NT2/D1 (cell line): Measurements from ENCODE around the gene SLC30A10.
"Not testable (repeated sequence)": the region's sequence is repeated elsewhere in the genome, so short reads cannot be mapped to it uniquely, and the experiment has no call there.

ENCODE experiments used
- DNase-seq: peaks from one replicate; pipeline ENCODE4 v3.0.0-alpha.2; 2011; ENCODE audit warnings: low read depth, low spot score
- H3K27me3 ChIP-seq: 2 replicates; pipeline ENCODE4 v1.6.0; 2011; ENCODE audit warnings: mild to moderate bottlenecking; ENCODE audit not compliant: insufficient read length, insufficient read depth
- H3K36me3 ChIP-seq: 2 replicates; pipeline ENCODE4 v1.6.1; 2011; ENCODE audit warnings: mild to moderate bottlenecking, low read length, mixed read lengths; ENCODE audit not compliant: insufficient read depth, insufficient read length
- H3K4me1 ChIP-seq: 2 replicates; pipeline ENCODE4 v1.5.1; 2011; ENCODE audit not compliant: insufficient read depth, insufficient read length
- H3K4me3 ChIP-seq: 2 replicates; pipeline ENCODE4 v1.5.1; 2011; ENCODE audit warnings: low read depth; ENCODE audit not compliant: insufficient read length
- H3K9ac ChIP-seq: 2 replicates; pipeline ENCODE4 v1.6.0; 2011; ENCODE audit warnings: low read depth; ENCODE audit not compliant: insufficient read length
- H3K9me3 ChIP-seq: 2 replicates; pipeline ENCODE4 v1.5.1; 2011; ENCODE audit warnings: mild to moderate bottlenecking, low read length; ENCODE audit not compliant: insufficient read depth
- SUZ12 ChIP-seq: IDR thresholded peaks from 2 replicates; pipeline ENCODE4 v1.6.1; 2011; ENCODE audit not compliant: insufficient read length, insufficient read depth; ENCODE audit errors: extremely low read depth
- YY1 ChIP-seq: IDR thresholded peaks from 2 replicates; pipeline ENCODE4 v1.6.1; 2011; ENCODE audit not compliant: insufficient read length, insufficient read depth
- ZNF274 ChIP-seq: IDR thresholded peaks from 2 replicates; pipeline ENCODE4 v1.6.1; 2011; ENCODE audit warnings: mild to moderate bottlenecking, low read depth, low read length

SLC30A10 gene

DNA sequence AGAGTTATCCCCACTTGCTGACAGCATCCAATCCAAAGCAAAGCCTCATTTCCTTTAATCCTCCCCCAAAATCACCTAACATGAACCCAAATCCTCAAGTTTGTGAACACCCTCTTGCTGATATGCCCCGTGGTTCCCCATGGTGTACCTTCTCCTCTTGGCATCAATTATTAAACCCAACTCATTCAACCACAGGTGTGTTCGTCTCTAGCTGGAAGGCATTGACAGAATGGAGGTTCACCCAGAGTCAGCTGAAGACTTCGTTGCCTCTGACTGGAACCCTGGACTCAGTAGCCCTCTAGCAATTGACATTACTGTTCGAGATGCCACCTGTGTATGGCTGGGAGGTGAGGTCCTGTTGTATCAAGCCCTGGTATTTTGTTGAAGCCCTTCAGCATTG is 22.8 kb downstream of the SLC30A10 start:
- TF ChIP-seq YY1 = no peak
- TF ChIP-seq ZNF274 = no peak
- TF ChIP-seq SUZ12 = no peak
- Histone ChIP-seq H3K4me3 (no peak overlapping the region), H3K27me3 (no peaks in the 10 kb centered on the region), H3K4me1 (no peaks in the 10 kb centered on the region), H3K9ac (no peak overlapping the region), H3K9me3 (no peaks in the 10 kb centered on the region), H3K36me3 (no peaks in the 10 kb centered on the region)
- DNase-seq = no peak

DNA sequence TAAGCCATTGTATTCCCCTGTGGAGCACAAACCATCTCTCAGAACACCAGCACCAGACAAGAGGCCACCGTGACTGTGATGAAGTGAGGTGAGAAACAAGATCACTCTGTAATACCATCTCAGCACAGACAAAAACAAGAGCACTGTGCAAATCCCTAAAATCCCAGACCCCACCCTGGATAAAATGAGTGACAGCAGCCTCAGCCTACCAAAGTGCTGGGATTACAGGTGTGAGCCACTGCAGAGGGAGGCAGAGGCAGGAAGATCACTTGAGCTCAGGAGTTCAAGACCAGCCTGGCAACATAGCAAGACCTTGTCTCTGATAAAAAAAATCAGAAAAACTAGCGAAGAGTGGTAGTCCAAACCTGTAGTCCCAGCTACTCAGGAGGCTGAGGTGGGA is 23.4 kb downstream of the SLC30A10 start:
- H3K4me3 ChIP-seq = no peak overlapping the region
- no peaks in the 10 kb centered on the region for H3K4me1 ChIP-seq
- H3K9me3 ChIP-seq = no peaks in the 10 kb centered on the region
- H3K36me3 ChIP-seq = no peaks in the 10 kb centered on the region
- H3K27me3 ChIP-seq = no peaks in the 10 kb centered on the region
- no peak for TF ChIP-seq SUZ12
- TF ChIP-seq ZNF274 = no peak
- no peak for TF ChIP-seq YY1
- no peak overlapping the region for H3K9ac ChIP-seq
- DNase-seq = no peak

GRCh38 chr1:219903353-219903871 is 24.9 kb downstream of the SLC30A10 start:
- Histone ChIP-seq H3K4me1 (no peaks in the 10 kb centered on the region), H3K36me3 (no peaks in the 10 kb centered on the region), H3K27me3 (no peaks in the 10 kb centered on the region), H3K9ac (no peak overlapping the region), H3K4me3 (no peak overlapping the region), H3K9me3 (no peaks in the 10 kb centered on the region)
- TF ChIP-seq YY1 (no peak), ZNF274 (no peak), SUZ12 (no peak)
- DNase-seq = no peak

GRCh38 chr1:219902951-219903350 is 25.4 kb downstream of the SLC30A10 start:
- no peak for DNase-seq
- TF ChIP-seq ZNF274 (no peak), YY1 (no peak), SUZ12 (no peak)
- Histone ChIP-seq H3K27me3 (no peaks in the 10 kb centered on the region), H3K4me3 (no peak overlapping the region), H3K9ac (no peak overlapping the region), H3K9me3 (no peaks in the 10 kb centered on the region), H3K36me3 (no peaks in the 10 kb centered on the region), H3K4me1 (no peaks in the 10 kb centered on the region)

GRCh38 chr1:219900882-219901281 is 27.5 kb downstream of the SLC30A10 start:
- H3K4me3 ChIP-seq = no peak overlapping the region
- TF ChIP-seq ZNF274 (no peak), SUZ12 (no peak)
- no peaks in the 10 kb centered on the region for H3K9me3 ChIP-seq
- H3K36me3 ChIP-seq = no peaks in the 10 kb centered on the region
- DNase-seq = no peak
- H3K9ac ChIP-seq = no peak overlapping the region
- no peaks in the 10 kb centered on the region for H3K4me1 ChIP-seq
- H3K27me3 ChIP-seq = no peaks in the 10 kb centered on the region

DNA sequence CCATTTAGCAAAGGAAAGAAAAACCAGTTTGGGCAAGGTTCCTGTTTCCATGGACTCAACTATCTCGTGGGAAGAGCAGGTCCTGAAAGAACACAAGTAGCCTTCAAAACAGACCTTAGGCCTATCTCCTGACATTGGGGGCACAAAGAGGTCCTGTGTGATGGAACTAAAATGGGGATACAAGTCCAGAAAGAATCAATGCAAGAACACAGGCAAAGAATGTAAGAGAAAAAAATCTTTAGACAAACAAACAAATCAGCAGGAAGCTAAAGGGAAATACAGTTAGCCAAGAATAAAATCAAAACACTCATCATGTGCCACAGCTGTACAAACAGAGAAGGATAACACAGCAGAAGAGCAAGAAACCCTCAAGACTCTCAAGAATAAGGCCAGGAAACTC is 28.2 kb downstream of the SLC30A10 start:
- Histone ChIP-seq H3K9me3 (no peaks in the 10 kb centered on the region), H3K36me3 (no peaks in the 10 kb centered on the region), H3K4me3 (no peak overlapping the region), H3K27me3 (no peaks in the 10 kb centered on the region), H3K9ac (no peak overlapping the region), H3K4me1 (no peaks in the 10 kb centered on the region)
- TF ChIP-seq YY1 (no peak), SUZ12 (no peak)
- no peak for DNase-seq

DNA sequence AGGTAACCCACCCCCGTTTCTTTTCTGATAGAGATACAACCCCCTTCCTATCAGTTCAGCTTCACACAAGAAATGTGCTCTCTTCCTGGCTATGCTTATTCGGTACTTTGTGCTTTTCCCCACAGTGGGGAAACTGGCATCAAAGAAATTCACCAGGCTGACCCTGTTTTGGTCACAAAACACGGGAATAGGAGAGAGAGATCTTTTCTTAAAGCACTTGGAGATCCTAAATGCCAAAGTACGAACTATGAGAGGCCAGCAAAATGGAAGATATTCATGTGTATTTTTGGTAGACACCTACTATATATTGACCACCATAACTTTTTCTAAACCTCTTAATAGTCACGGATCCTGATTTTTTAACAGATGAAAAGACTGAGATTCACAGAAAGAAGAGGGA is 30.0 kb downstream of the SLC30A10 start:
- Histone ChIP-seq H3K9ac (no peak overlapping the region), H3K4me3 (no peak overlapping the region), H3K36me3 (no peaks in the 10 kb centered on the region), H3K27me3 (no peaks in the 10 kb centered on the region), H3K9me3 (no peaks in the 10 kb centered on the region), H3K4me1 (no peaks in the 10 kb centered on the region)
- DNase-seq = no peak
- TF ChIP-seq YY1 (no peak), SUZ12 (no peak), ZNF274 (no peak)

DNA sequence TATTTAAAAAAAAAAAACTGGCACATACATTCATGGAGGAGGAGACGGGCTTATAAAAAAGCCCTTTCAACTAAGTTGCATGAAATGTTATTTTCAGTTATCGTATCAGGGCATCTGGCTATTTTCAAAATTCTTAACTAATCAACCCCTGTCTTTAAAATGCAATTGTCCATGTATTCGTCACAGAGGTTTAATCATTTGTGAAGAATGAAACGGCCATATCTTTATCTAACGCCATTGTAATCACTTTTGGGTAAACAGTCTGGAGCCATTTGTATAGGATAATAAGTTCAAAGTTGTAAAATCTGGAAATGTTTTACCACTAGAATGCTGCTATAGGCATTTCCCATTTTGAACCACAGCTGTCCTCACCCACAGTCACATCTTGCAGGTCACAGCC is 30.4 kb downstream of the SLC30A10 start:
- no peaks in the 10 kb centered on the region for H3K4me1 ChIP-seq
- no peak overlapping the region for H3K4me3 ChIP-seq
- H3K27me3 ChIP-seq = no peaks in the 10 kb centered on the region
- no peaks in the 10 kb centered on the region for H3K36me3 ChIP-seq
- no peaks in the 10 kb centered on the region for H3K9me3 ChIP-seq
- TF ChIP-seq YY1 (no peak), SUZ12 (no peak), ZNF274 (no peak)
- H3K9ac ChIP-seq = no peak overlapping the region
- DNase-seq = no peak

DNA sequence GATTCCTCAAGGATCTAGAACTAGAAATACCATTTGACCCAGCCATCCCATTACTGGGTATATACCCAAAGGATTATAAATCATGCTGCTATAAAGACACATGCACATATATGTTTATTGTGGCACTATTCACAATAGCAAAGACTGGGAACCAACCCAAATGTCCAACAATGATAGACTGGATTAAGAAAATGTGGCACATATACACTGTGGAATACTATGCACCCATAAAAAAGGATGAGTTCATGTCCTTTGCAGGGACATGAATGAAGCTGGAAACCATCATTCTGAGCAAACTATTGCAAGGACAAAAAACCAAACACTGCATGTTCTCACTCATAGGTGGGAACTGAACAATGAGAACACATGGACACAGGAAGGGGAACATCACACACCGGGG is 36.1 kb downstream of the SLC30A10 start:
- not testable (repeated sequence) for DNase-seq, H3K4me1 ChIP-seq, H3K36me3 ChIP-seq, H3K9me3 ChIP-seq, H3K4me3 ChIP-seq, H3K9ac ChIP-seq, H3K27me3 ChIP-seq

- H3K36me3 ChIP-seq, H3K9ac ChIP-seq, H3K9me3 ChIP-seq, H3K4me3 ChIP-seq, H3K4me1 ChIP-seq, DNase-seq, H3K27me3 ChIP-seq: not testable (repeated sequence)
These were observed 36.5 kb downstream of the SLC30A10 start for GRCh38 chr1:219891846-219892245.
